ENCODE measurements around the gene PDAP1.
"Not testable (repeated sequence)": the region's sequence is repeated elsewhere in the genome, so short reads cannot be mapped to it uniquely, and the experiment has no call there.

- not testable (repeated sequence) for TF ChIP-seq EZH2 (IDR thresholded peaks at IDR 0.05; ENCODE audit: low read length); CTCF (optimal IDR thresholded peaks at IDR 0.05 in 1 of 3, IDR thresholded peaks at IDR 0.05 in 1 of 3, conservative IDR thresholded peaks at IDR 0.05 in 1 of 3; ENCODE audit: extremely low read depth in 1 of 3, insufficient read depth in 2 of 3, low read length in 3 of 3)
Measured at GRCh38 chr7:99431756-99432540, 23.6 kb upstream of the PDAP1 start.
